ENCODE results near the gene ISG20L2.

Gene ISG20L2

DNA sequence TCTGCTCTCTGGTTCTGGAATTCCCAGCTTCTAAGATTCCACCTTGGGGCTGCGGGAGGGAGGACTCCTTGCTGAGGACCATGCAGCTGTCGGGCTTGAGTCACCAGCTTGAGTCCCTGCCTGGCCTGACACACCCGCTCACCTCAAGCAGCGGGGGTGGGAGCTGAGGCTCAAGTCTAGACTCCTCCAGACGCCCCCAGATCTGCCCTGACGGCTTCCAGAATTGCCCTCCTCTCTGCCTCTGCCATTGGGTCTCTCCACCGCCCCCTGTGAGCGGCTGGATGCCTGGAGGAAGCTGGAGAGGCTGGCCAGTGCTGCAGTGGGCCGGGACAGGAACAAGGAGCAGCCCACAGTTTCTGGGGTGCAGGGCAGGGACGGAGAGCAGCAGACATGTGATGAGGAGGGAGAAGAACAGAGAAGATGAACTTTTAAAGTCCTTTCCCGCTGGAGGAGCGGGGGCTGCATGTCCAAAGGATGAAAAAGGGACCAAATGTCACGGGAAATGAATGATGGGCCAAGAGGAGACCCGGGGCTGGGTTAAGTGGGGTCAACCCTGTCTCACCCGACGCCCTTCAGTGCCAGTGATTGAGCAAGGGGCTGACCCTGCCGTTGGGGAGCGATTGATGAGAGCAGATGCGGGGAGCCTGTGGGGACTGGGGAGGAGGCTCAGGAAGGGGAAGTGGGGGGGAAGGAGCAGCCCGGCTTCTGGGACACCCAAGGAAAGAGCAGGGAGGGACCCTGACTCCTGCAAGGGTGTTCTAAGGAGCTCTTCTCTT lies 36.7 kb downstream of the ISG20L2 start:
- TF ChIP-seq, protein P1, sequence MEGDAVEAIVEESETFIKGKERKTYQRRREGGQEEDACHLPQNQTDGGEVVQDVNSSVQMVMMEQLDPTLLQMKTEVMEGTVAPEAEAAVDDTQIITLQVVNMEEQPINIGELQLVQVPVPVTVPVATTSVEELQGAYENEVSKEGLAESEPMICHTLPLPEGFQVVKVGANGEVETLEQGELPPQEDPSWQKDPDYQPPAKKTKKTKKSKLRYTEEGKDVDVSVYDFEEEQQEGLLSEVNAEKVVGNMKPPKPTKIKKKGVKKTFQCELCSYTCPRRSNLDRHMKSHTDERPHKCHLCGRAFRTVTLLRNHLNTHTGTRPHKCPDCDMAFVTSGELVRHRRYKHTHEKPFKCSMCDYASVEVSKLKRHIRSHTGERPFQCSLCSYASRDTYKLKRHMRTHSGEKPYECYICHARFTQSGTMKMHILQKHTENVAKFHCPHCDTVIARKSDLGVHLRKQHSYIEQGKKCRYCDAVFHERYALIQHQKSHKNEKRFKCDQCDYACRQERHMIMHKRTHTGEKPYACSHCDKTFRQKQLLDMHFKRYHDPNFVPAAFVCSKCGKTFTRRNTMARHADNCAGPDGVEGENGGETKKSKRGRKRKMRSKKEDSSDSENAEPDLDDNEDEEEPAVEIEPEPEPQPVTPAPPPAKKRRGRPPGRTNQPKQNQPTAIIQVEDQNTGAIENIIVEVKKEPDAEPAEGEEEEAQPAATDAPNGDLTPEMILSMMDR (IDR thresholded peaks at IDR 0.05), result no peak

DNA sequence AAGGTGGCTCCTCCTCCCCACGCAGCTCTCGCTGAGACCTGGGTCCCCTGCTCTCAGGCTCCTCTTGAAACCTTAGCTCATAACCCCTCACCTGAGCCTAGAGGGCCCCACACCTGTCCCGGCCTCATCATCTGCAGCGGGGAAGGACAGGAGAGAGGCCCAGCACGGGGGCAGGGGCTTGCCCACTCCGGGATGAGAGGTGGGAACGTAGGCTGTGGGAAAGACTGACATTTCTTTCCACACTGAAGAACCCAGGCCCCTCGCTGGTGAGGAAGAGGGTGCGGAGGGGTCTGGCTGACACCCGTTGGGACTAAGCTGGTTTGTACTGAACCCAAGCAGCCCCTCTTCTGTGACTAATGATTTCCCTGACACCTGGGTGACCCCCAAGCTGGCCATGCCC lies 37.4 kb downstream of the ISG20L2 start:
- TF ChIP-seq, protein P1 (IDR thresholded peaks at IDR 0.05), result no peak

DNA sequence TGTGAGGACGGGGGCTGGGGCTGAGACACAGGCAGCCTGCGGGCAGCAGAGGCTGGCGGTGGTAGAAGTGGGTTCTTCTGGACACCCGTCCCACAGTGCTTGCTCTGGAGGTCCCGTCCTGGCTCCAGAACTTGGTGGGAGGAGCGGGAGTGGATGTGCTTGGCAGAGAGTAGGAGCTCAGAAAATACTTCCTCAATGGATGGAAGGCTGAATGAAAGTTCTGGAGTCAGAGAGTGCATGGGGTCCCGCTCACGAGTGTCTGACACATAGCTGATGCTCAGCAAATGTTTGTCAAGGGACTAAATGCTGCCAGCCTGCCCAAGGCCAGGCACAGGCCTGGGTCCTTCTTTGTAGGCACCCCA lies 37.9 kb downstream of the ISG20L2 start:
- TF ChIP-seq, protein P1 (IDR thresholded peaks at IDR 0.05), result no peak

DNA sequence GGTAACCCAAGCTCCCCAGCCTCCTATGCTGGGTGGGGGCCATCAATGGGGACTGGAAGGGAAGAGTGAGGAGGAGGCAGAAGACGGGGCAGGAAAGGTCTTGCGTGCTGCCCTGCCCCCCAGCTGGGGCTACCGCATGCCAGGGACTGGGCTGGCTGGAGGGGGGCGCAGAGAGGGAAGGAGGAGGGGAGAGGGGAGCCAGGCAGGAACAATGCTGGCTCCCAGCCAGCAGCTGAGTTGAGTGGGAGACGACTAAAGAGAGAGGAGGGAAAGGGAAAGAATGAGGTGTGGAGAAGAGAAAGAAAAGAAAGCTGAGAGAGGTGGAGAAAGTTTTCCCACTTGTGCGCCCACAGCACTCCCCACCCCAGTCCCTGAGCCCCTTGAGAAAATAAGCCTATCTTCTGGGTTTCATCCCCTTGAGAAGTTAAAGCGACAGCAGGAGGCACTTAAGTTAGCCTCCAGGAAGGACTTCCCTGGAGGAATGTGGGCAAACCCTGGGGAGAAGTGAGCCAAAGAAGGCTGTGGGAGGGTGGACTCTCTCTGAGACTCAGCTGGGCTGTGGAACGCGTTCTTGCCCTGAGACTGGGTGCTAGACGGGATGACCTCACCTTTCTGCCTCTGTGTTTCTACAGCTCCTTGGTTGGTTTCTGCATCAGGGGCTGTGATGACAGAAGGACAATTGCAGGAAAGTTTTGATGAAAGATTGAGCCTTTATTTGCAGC lies 38.5 kb downstream of the ISG20L2 start:
- TF ChIP-seq, protein P1 (IDR thresholded peaks at IDR 0.05), result no peak

DNA sequence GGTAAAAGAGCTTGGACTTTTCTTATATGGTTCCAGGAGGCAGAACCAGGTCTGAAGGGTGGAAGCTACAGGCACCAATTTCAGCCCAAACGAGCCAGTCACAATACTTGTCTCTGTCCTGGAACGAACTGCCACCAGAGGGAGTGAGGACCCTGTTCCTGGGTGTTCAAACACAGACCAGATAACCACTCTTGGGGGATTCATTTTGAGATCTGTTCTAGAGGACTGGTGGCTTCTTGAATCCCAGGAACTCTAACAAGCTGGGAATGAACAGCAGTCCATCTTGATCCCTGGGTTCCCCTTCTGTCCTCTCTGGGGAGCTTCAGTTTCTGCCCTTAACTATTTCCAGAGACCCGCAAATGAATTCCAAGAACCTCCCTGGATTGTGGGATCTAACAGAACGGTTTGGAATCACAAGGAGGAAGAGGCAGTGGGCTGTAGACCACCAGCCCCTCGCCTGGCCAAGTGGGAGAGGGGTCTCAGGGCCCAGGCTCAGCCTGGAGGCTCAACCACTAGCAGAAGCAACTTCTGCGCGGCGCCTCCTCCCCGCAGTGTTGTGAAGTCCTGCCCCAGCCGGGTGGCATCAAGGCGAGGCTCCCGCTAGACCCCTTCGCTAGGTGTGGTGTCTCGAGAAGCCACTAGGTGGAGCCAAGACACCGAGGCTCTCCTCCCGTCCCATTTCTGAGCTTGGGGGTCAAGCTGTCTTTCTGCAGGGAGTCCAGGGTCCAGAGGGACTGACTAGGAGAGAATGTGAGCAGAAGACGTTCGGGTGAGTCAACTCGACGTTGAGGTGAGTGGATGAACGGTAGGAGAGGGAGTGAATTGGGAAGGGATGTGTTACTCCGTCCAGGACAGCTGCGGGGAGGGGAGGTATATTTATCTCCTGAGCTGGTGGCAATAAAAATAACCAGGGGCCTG lies 39.3 kb downstream of the ISG20L2 start:
- TF ChIP-seq, protein P1 (IDR thresholded peaks at IDR 0.05), result peak; percentile 96

DNA sequence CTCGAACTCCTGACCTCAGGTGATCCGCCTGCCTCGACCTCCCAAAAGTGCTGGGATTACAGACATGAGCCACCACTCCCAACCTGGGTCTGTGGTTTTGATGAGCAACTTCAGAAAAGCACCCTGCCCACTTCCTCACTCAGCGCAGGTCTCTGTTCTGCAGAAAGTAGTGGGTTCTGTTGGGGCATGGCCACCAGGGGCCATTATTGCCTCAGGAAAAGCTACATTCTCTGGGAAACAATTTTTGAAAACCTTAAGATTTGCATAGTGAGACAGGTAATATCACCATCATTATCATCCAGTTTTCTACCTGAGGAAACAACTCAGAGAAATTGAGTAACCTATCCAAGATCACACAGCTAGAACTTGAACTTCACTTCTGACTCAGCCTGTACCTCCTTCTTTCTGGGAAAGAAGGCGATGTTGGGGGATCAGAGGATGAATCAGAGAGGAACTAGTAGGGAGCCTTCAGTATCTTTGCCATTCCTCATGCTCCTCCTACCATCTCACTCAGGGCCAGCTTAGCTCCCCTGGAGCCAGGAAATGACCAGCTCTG lies 44.3 kb downstream of the ISG20L2 start:
- TF ChIP-seq, protein P1 (IDR thresholded peaks at IDR 0.05), result no peak
